HG02610 (cell line): ENCODE measurements around the gene ACTR1A.

Source experiments
- ATAC-seq: cut with Tn5 transposase; IDR thresholded peaks from one replicate; pipeline ENCODE4 v1.9.1; 2021; ENCODE audit warnings: mild to moderate bottlenecking, moderate library complexity; ENCODE audit not compliant: unreplicated experiment

The ACTR1A gene

DNA sequence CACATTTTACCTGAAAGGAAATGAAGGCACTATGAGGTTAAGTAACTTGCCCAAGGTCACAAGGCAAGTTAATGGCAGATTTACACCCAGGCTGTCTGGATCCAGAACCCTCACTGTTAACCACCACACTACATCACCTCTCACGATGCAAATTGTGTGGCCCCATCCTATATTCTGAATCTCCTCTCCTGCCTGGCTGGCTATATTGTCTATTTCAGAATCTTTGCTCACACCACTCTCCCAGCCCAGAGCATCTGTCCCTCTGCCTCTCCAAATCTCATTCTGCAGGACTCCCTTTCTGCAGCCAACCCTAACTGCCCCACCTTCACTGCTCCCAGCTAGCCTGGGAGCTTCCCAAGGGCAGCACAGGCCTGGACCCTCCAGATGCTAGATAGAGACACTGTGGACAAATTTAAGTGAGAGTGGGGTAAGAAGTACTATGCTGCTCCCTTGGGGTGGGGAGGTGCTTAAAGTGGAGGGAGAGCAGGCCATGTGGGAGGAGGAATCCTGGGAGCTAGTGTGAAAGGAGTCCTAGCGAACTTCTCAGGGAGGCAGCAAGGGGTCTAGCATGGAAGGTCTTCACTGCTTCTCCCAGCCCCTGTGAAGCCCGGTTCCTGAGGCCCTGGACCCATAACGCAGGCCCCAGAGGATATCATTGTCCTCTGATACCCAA lies 70.9 kb downstream of the ACTR1A start:
- ATAC-seq = no peak

DNA sequence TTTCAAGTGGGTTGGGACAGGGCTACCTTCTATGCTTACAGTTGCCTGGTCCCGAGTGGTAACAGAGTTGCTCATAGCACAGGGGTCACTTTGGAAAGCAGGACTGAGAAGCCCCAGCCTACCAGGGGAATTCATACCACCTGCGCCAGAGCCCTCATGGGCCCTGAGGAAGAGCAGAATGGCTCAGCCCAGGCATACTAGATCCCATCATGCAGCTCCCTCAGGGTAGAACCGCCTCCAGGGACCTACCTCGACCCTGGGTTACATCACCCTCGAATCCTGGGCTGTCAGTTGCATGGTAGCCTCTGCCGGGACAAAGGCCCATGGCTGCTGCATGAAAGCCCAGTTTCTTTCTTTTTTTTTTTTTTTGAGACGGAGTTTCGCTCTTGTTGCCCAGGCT lies 73.0 kb downstream of the ACTR1A start:
- ATAC-seq = no peak
